GM21825 (cell line): ENCODE results near the gene VSIR.

Experiments
- ATAC-seq: cut with Tn5 transposase; IDR thresholded peaks from one replicate; pipeline ENCODE4 v1.9.1; 2021; ENCODE audit warnings: mild to moderate bottlenecking, moderate library complexity; ENCODE audit not compliant: unreplicated experiment

The VSIR gene

DNA sequence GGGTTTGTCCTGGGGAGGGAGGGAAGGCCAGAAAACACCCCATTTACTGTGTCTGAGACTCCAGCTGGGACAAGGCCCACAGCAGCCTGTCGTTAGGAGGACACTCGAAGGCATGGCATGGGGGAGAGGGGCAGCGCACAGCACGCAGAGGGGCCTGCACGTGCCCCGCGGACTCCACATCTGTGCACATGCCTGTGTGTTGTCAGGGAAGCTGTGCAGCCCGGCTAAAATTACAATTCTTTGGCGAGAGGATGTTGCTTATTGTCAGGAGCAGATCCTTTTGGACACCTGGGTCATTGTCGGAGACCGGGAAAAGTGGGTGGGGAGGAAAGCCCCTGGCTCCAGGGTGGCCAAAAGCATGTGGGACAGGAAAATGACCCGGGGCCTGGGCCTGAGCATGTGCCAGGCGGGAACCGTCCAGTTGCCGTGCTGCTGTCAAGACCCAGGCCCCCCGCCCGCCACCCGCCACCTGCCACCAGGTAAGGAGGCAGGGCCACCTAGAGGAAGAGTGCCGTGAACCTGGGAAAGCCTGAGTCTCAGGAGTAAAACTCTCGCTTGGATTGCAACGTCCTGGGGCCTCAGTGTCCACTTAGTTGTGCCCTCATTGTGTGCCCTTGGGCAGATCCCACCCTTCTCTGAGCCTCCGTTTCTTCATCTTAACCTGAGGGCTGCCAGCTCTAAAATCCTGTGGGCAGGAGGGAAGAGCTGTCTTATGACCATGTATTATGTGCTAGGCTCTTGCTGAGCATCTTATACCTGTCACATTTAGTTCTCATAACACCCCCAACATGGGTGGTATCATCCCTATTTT, 7.2 kb downstream of the VSIR start:
- ATAC-seq = no peak

DNA sequence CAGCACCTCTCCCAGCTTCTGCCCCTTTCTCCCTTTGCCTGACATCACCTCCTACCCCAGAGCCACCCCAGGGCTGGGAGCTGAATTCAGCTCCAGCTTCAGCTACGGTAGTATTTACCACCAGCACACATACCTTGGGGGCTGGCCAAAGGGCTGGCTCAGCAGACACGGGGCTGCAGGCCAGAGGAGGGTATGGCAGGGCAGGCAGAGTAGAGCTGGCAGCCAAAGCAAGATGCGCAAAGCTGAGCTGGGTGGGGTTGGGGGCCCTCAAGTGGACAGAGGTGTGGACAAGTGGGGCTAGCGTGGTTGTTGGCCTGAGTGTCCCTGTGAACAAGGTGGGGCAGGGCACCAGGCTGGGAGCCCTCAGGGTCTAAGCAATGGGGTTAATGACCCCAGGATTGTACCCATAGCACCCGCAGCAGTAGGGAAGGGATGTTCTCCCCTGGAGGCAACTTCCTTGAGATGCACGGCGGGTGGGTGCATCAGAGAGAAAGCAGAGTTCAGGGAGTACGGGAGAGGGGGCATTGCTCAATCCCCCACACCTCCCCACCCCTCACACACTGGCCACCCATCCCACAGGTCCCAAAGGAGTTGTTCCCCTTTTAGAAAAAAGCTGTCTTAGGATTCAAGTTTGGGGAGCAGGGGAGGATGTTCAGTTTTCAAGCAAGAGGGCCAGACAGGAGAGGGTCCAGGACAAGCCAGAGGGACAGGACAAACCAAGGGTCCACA, 8.0 kb downstream of the VSIR start:
- ATAC-seq = no peak

DNA sequence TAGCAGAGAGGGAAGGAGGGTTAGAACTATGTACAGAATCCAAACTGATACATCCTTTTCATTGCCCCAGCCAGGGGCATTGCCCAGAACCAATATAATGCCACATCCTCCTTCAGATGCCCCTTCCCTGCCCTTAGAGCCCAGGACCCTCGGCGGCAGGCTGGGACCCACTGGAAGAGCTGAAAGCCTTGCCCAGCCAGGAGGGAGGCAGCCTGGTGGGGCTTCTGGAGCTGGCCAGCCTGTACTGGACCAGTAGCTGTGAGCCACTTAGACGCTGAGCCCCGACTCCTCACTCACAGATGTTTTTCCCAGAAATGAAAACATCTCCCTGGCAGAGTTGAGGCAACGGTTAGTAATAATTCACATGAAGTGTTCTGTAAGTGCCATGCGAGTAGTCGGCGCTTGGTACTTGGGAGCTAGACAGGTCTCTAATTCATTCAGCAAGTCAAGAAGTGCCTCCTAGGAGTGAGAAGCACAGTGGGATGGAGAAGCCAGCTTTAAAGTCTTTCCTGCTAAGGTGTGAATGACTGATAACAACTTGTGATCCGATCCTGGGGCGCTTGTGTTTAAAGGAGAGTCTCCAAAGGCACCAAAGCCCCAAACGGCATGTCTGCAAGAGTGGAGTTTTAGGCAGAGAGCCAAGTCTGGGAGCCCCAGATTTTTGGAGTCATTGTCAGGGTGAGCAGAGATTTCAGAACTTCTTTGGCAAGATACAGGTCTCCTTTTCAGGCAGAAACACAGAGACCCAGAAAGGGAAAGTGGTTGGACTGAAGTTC, 9.8 kb downstream of the VSIR start:
- no peak for ATAC-seq

DNA sequence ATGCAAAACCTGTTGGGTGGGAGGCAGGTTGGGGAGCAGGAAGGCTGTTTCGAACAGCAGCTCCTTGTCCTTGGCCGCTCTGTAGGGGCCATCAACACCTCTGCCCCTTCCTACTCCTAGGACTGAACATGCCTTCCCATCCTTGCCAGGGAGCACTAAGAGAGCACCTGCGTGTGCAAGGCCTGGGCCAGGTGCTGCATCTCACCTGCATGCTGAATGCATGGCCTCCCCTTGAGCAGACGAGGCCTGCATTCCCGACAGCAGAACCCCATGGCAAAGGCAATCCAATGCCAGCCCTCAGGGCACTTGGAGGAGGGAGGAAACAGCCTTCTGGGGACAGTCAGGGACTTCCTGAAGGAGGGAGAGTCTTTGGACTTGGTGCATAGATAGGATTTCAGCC, 11.0 kb downstream of the VSIR start:
- ATAC-seq = no peak

DNA sequence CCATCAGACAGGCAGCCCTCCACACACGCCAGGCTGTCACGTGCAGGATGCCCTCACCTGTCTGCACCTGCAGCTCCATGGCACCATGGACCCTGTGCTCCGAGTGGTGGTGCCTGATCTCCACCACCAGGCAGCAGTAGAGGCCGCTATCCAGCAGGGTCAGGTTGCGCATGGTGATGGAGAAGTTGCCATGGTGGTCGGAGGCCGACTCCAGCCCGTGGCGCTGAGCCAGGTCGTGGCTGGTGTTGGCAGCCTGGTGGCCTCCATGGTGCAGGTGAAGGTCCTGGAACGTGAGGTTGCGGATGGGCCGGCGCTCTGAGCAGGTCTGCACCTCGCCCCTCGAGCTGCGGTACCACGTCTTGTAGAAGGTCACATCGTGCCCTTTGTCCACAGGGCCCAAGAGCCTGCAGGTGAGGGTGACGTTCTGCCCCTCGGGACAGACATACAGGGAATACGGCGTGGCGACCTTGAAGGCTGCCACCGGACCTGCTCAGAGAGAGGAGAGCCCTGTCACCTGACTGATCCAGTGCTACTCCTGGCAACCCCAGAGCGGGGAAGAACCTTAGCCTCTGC, 11.7 kb downstream of the VSIR start:
- ATAC-seq = no peak

DNA sequence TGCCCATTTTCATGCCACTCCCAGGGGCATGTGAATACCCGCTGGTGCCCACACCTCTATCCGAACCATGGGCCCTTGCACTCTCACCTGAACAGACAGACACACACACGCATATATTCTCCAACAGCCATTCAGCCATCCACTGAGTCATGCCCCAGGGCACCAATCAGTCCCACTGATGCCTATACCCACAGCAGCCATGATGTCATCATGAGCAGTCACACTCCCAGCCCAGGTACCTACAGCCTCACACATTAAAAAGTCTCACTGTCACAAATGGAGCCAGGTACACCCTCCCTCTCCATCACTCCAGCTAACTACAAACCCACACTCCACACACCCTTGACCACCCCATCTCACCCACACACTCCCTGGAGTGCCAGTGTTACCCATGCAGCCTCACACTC, 12.2 kb downstream of the VSIR start:
- no peak for ATAC-seq

DNA sequence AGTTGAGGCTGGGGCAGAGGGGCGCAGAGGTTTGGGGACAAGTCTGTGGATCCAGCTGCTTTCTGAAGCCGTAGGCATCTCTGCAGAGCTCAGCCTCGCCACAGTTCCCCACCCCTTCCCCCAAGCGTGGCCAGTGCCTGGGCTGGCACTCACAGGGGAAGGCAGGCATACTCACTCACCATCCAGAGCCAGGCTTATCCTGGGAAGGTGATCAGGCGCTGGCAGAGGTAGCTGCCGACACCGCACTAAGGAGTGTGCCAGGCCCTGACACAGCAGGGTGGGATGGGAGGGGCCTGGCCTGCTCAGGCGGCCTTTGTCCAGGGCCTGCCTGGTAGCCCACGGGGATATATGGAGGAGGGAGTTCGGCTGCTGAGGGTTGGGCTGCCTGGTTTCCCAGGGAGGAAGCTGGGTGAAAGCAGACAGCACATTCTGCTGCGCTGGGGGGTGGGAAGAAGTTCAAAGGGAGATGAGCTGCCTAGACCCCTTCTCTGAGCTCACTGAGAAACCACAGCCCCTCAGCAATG, 15.9 kb downstream of the VSIR start:
- ATAC-seq = no peak

DNA sequence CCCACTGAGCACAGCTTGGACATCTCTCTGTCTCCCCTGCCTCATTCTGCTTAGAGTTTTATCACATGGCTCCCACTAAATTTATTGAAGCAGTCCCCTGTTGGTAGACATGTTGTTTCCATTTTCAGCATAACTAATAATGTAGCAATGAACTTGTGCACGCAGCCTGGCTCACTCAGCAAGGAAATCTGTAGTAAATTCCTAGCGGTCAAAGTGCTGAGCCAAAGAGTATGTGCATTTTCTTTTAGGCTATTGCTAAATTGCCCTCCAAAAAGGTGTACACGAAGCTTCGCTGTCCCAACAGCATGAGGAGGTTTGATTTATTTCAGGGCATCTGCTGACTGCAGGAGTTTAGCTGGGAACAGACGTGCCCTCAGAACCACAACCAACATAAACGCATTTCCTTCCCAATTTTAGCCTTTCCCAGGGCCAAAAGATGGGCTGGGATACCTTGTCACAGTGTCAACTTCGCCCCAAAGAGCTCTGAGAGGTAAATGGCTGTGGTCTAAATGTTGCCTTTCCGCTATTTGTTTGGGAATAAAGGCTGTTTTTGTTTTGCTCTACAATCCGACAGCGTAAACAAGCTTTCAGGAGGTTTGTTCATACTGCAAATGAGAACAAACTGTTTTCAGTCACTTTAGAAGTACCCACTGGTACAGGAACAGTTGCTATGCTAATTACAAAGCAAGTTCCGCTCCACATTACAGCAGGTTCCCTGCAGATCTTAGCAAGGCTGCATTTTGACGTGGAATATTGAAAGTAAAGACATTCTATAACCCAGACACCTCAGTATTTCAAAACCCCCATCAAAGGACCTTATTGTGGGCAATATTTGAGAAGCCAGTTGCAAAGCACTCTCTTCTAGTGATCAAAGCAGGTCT, 16.8 kb downstream of the VSIR start:
- ATAC-seq = no peak

DNA sequence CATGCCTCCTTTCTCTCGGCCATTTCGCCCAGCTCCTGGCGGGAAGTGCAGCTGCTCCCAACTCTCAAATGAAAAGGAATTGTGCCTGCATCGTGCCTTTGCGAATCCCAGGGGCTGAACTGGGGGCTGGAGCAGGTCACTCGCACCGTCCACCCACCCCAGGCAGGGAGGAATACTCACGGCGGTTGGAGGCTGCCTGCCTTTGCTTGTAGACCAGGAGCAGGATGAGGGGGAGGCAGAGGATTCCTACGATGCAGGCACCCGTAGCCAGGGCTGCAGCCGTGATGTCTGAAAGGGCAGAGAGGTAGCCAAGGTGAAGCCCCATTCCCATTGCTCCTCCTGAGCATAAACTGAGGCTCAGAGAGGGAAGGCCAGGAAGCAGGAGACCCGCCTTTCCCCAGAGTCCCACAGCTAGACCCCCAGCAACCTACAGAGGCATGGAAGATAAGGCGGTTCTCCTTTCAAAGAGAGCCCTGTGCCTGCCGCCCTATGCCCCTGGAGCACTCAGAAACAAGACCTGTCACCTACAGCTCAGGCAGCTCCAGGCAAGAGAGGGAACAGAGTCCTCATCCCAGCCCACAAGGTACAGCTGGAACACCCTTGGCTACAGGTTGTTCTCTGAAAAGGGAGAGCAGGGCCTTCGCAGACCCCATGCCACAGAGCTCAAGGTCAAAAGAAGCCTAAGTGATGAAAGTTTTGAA, 18.0 kb downstream of the VSIR start:
- no peak for ATAC-seq

DNA sequence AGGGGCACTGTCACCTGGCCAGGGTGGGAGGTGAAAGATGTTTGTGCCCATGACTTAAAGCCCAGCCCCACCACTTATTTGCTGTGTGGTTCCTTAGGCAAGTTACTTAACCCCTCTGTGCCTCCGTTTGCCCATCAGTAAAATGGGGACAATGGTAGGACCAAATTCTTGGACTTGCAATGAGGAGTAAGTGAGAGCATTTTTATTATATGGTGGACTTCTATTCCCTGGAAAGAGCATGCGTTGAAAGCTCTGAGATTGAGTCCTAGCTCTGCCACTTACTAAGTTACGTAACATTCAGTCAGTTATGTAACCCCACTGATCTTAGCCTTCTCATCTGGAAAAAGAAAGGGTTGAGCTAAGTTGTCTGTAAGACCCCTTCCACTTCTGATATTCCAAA, 18.8 kb downstream of the VSIR start:
- no peak for ATAC-seq

DNA sequence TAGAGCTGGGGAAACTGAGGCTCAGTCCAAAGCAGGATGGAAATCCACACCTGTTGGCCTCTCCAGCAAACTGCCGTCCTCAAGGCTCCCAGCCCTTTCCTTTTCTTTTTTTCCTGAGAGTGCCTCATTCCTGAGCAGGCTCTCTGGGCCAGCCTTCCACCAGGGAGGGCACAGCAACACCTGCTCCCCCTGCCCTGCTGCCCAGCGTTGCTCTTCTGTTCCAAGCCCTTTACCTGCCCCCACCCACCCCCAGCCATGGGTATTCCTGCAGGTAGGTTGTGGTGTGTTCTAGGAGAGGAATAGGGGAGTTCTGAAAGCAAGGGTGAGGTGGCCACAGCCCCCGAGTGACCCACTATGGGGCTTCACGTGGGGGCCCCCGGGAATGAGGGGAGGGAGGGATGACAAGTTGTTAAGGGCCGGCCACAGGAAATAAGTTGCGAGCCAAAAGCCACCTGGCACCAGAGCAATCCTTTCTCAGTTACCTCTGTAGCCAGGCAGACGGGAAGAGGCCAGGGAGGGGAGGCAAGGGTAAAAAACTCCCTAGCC, 19.3 kb downstream of the VSIR start:
- ATAC-seq = no peak

DNA sequence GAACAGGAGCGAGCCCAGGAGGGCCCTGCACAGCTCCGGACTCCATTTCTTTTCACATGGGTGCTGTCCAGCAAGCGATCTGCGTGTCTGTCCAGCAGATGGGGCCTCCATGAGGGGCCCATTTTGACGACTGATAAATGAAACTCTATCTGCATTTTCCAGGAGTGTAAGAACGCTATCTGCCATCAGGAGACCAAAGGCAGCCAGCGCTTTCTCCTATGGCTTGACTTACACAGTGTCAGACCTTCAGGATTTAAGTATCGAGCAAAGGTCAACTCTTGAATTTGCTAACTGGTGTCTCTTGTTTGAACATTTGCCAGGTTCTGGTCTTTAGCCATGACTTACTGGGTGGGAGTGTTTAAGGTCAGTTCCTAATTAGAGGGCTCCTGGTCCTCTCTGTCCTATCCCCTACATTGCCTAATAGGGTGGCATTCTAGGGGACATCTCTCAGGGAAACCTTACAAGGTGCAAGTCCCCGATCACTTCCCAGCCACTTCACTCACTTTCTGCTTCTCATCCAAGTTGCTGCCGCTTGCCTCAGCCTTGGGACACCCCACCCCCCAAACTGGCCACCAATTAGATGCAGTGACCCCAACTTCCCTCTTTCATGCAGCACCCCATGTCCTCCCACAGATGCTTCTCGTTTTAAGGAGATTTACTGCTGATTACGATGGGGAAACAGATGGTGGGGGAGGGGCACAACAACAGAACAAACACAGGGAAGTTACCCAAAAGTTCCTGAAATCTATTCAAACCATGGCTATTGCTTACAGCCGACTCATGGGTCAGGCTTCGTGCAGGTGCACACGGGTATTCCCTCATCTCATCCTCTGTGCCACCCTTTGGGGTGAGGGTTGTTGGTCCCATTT, 20.0 kb downstream of the VSIR start:
- no peak for ATAC-seq

DNA sequence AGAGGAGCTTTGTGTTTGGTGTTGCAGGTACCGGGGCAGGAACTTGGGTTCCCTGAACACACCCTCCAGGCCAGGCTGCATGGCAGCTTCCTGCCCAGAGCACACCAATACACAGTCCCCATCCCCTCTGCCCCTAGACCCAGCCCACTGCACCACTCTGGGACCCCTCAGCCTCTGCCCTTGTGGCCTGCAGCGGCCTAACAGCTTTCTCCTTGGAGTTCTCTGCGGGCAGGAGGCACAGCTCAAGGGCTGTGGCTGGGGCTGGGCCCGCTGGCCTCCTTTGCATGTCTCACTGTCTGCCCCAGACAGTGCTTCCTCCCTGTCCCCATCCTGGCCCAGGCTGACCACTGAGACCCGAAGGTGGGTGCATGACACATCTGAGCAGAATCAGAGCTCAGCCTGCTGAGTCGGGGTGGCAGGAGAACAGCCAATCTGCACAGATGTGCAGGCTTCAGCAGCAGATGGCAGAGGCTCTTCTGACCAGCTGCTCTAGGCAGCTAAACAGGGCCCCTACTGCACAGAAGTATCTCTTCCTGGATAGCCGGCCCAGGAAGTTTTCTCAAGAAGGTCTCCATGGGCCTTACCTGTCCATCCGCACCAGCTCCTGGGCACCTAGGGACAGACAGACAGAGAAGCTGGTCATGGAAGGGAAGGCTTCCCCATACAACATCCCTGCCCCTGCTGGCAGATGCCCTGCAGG, 20.8 kb downstream of the VSIR start:
- ATAC-seq = no peak

DNA sequence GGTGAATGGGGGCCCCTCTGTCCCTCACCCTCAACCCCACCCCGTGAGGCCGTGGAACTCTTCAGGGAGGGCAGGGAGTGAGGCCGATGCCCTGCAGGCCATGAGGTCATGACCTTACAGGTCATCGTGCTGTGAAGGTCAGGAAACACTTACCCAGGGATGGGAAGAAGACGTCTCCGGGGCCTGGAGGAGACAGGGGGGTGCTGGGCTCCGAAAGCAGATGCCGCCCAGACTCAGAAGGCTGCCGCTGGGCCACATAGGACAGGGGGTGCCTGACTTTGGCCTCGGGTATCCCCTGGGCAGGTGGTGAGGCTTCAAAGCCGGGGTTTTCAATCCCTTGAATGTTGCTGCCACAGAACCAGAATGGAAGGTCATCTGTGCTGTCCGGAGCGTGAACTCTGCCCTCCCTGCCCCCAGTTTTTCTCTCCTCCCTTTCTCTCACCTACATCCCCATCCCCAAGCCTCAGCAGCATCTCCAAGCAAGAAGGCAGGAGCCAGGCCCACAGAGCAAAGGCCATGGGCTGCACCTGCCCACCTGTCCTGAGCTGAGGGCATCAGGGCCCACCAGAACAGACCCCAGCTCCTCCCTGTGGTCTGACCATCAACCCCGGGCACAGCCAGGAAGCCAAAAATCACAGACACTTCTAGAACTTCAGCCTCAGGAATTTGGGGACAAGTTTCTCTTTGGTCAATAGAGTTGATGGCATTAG, 21.6 kb downstream of the VSIR start:
- ATAC-seq = no peak

DNA sequence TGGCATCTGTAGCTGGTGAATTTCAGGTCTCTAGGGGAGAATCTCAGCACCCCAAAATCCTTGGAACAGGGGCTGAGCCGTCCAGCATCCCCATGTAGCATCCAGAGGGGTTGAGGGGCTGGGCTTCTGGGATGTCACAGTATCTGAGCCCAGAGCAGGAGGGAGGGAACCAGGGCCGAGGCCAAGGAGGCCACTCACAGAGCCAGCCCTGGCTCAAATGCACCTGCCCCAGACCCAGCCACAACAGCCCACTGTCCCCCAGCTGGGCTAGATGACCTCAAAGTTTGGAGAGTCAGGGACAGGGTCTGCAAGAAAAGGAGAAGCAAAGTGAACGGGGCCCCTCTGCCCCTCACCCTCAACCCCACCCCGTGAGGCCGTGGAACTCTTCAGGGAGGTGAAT, 22.3 kb downstream of the VSIR start:
- ATAC-seq = no peak

DNA sequence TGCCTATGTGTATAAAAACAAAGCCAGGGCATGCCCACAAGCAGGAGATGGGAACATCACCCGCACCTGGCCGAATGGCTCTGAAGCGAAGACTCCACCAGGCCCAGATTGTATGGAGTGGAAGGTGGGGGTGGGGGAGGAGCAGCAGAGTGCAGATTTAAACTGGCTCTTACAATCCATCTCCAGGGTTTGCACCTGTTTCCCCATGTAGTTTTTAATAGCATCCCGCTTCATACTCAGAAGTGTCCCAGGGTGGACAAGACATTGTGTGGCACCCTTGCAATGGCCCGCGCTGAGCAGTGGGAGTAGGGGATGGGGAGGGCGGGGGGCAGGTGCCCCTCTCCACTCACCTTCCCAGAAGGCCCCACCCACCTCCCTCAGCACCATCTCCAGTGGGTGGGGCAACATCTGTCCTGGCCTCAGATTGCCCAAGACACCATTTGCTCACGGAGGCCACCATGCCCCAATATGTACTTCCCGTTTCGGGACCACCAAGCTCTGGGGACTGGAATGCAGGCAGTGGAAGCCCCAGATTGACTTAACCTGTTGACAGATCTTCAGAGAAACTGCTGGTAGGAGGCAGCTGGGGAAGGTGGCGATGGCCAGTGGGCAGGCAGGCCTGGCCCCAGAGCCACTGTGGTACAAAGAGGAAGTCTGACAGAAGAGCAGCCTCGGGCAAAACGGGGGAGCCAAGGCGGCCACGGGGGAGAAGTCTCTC, 23.0 kb downstream of the VSIR start:
- no peak for ATAC-seq
